HEK293T (cell line): Measurements from ENCODE around the gene EFCAB5.
"Not testable (repeated sequence)": the region's sequence is repeated elsewhere in the genome, so short reads cannot be mapped to it uniquely, and the experiment has no call there.

Experiments
- ARNT ChIP-seq: fragments of 450-650 bp; IDR thresholded peaks from 2 replicates; pipeline ENCODE4 v1.6.1; 2017; ENCODE audit warnings: mild to moderate bottlenecking
- BHLHE40 ChIP-seq: fragments of 450-650 bp; IDR thresholded peaks from 2 replicates; pipeline ENCODE4 v1.6.1; 2016; ENCODE audit warnings: mild to moderate bottlenecking, moderate library complexity, borderline replicate concordance
- CTBP1 ChIP-seq: fragments of 450-650 bp; IDR thresholded peaks from 2 replicates; pipeline ENCODE4 v1.6.1; 2016; ENCODE audit warnings: borderline replicate concordance
- ELF4 ChIP-seq: fragments of 450-650 bp; IDR thresholded peaks from 2 replicates; pipeline ENCODE4 v1.6.1; 2017; ENCODE audit warnings: antibody characterized with exemption
- FOXK2 ChIP-seq: fragments of 450-650 bp; IDR thresholded peaks from 2 replicates; pipeline ENCODE4 v1.6.1; 2016; ENCODE audit warnings: mild to moderate bottlenecking
- FOXM1 ChIP-seq: fragments of 450-650 bp; IDR thresholded peaks from 2 replicates; pipeline ENCODE4 v1.6.1; 2017; ENCODE audit warnings: mild to moderate bottlenecking, borderline replicate concordance
- LEF1 ChIP-seq: fragments of 450-650 bp; IDR thresholded peaks from 2 replicates; pipeline ENCODE4 v1.6.1; 2017; ENCODE audit warnings: mild to moderate bottlenecking, borderline replicate concordance
- NFRKB ChIP-seq: fragments of 450-650 bp; IDR thresholded peaks from 2 replicates; pipeline ENCODE4 v1.6.1; 2016; ENCODE audit warnings: mild to moderate bottlenecking, moderate library complexity
- SP1 ChIP-seq: fragments of 450-650 bp; IDR thresholded peaks from 2 replicates; pipeline ENCODE4 v1.6.1; 2017
- SUZ12 ChIP-seq: fragments of 450-650 bp; IDR thresholded peaks from 2 replicates; pipeline ENCODE4 v1.6.1; 2016; ENCODE audit warnings: mild to moderate bottlenecking
- TARDBP ChIP-seq: fragments of 450-650 bp; IDR thresholded peaks from 2 replicates; pipeline ENCODE4 v1.6.1; 2016
- ZNF384 ChIP-seq: fragments of 450-650 bp; IDR thresholded peaks from 2 replicates; pipeline ENCODE4 v1.6.1; 2016
- TF ChIP-seq, protein P1 (sequence below): fragments of 450-650 bp; IDR thresholded peaks from 2 replicates; pipeline ENCODE4 v1.6.1; 2016

DNA sequence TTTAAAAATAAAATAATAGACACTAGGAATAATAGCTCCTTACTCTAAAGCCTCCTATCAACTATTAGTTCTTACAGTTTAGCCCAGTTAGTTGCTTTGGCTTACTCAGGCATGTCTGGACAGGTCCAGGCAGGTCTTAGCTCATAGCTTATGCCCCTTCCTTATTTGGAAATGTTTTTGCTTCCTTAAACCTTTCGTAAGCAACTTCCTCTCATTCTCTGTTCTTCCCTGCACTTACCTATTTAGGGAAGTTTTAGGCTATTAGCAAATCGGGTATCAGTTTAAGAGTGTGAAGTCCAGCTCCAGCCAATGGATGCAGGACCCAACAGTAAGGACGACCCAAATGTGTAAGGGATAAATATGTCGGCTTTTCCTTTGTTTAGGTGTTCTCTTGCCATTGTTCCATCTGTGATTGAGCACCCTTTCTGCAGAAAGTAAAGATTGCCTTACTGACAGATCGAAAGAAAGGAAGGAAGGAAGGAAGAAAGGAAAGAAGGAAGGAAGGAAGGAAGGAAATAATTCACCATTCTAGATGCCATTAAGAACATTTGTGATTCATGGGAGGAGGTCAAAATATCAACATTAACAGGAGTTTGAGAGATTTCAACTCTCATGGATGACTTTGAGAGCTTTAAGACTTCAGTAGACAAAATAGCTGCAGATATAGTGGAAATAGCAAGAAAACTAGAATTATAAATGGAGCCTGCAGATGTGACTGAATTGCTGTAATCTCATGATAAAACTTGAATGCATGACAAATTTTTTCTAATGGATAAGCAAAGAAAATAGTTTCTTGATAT, 99.5 kb downstream of the EFCAB5 start:
- TF ChIP-seq TARDBP, SP1, ELF4, FOXM1, BHLHE40, NFRKB, SUZ12, ARNT, FOXK2, LEF1, ZNF384, CTBP1: not testable (repeated sequence)
- TF ChIP-seq, protein P1, sequence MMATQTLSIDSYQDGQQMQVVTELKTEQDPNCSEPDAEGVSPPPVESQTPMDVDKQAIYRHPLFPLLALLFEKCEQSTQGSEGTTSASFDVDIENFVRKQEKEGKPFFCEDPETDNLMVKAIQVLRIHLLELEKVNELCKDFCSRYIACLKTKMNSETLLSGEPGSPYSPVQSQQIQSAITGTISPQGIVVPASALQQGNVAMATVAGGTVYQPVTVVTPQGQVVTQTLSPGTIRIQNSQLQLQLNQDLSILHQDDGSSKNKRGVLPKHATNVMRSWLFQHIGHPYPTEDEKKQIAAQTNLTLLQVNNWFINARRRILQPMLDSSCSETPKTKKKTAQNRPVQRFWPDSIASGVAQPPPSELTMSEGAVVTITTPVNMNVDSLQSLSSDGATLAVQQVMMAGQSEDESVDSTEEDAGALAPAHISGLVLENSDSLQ: not testable (repeated sequence)
